Stimulated activated CD8-positive, alpha-beta memory T cell treated with anti-CD3 and anti-CD28 coated beads, Interleukin-15, amount 100 ng/mL, for 4 hours (primary cell): Measurements from ENCODE around the gene CD68.
"Not testable (repeated sequence)": the region's sequence is repeated elsewhere in the genome, so short reads cannot be mapped to it uniquely, and the experiment has no call there.

Source experiments
- DNase-seq, 2 donors: peaks; one replicate each; pipeline ENCODE4 v3.0.0-alpha.2; 2020; ENCODE audit warnings: low read depth in 2 of 2

Gene CD68

GRCh38 chr17:7613769-7614424, 34.5 kb downstream of the CD68 start:
- no peak for DNase-seq

GRCh38 chr17:7614425-7615264, 35.2 kb downstream of the CD68 start, which contains the start of gene FXR2:
Gene FXR2, minus strand, starts transcription at chr17:7614897. Its CDS starts 365 bp downstream, at chr17:7614532.
- peak; percentile 96 to 98 for DNase-seq

- no peak for DNase-seq
These were observed 35.9 kb downstream of the CD68 start for GRCh38 chr17:7615265-7615747.

GRCh38 chr17:7618608-7619007, 39.2 kb downstream of the CD68 start:
- no peak for DNase-seq

- DNase-seq: no peak
These were observed 41.4 kb downstream of the CD68 start for GRCh38 chr17:7620835-7621234.

GRCh38 chr17:7623661-7624060, 44.2 kb downstream of the CD68 start:
- DNase-seq: no peak

GRCh38 chr17:7625749-7626148, 46.3 kb downstream of the CD68 start:
- DNase-seq: not testable (repeated sequence)

GRCh38 chr17:7626307-7626706, 46.9 kb downstream of the CD68 start:
- no peak for DNase-seq

GRCh38 chr17:7626956-7627249, 47.5 kb downstream of the CD68 start:
- DNase-seq: no peak

GRCh38 chr17:7627250-7628121, 48.0 kb downstream of the CD68 start, which contains the start of gene SAT2:
Gene SAT2, minus strand, starts transcription at chr17:7627821. Its CDS starts 186 bp downstream, at chr17:7627635.
- DNase-seq: peak; percentile 77 to 80

- no peak for DNase-seq
These were observed 50.6 kb downstream of the CD68 start, which contains the start of gene SHBG for GRCh38 chr17:7629939-7630571. Gene SHBG, plus strand, starts transcription at chr17:7630135. Its CDS starts 38 bp downstream, at chr17:7630173.
